CD14-positive monocyte (primary cell): ENCODE measurements around the gene KRT17. TPM values are rescaled to one million over a fixed set of nuclear protein-coding genes. Genes with fewer than 3 reads are reported as not detected.

ENCODE experiments used
- DNase-seq, 3 donors: peaks; one replicate each; pipeline ENCODE4 v3.0.0-alpha.2; 2011 to 2022
- H2AFZ ChIP-seq: 2 replicates; pipeline ENCODE4 v1.6.0; 2012; ENCODE audit warnings: mild to moderate bottlenecking, low read depth, low read length, inconsistent platforms; ENCODE audit not compliant: insufficient read depth, poor library complexity, severe bottlenecking
- H3K27ac ChIP-seq, 2 donors: 1 replicate in 1 of 2; 2 replicates in 1 of 2; pipeline ENCODE4 v1.5.1; 2012 to 2013; ENCODE audit warnings: low read length in 2 of 2, control low read depth in 1 of 2, inconsistent platforms in 1 of 2, low read depth in 1 of 2, mild to moderate bottlenecking in 1 of 2
- H3K27me3 ChIP-seq, 2 donors: one replicate each; pipeline versions ENCODE4 v1.6.0 to v1.6.1; 2011 to 2013; ENCODE audit warnings: low read length in 2 of 2; ENCODE audit not compliant: control insufficient read depth in 2 of 2, insufficient read depth in 2 of 2
- H3K36me3 ChIP-seq, 2 donors: replicated peaks in 1 of 2; 1 replicate in 1 of 2; 2 replicates in 1 of 2; pipeline versions ENCODE4 v1.5.1 to v1.6.1; 2012 to 2013; ENCODE audit warnings: low read length in 2 of 2, control low read depth in 1 of 2, inconsistent platforms in 1 of 2, mild to moderate bottlenecking in 1 of 2; ENCODE audit not compliant: insufficient read depth in 2 of 2, control insufficient read depth in 1 of 2
- H3K4me1 ChIP-seq, 2 donors: 1 replicate in 1 of 2; 2 replicates in 1 of 2; pipeline versions ENCODE4 v1.5.1 to v1.6.1; 2012 to 2013; ENCODE audit warnings: low read length in 2 of 2, control low read depth in 1 of 2, inconsistent platforms in 1 of 2, mild to moderate bottlenecking in 1 of 2, moderate library complexity in 1 of 2; ENCODE audit not compliant: insufficient read depth in 2 of 2, control insufficient read depth in 1 of 2
- H3K4me2 ChIP-seq: replicated peaks from 2 replicates; pipeline ENCODE3; 2012; ENCODE audit warnings: low read length, moderate library complexity, mild to moderate bottlenecking; ENCODE audit not compliant: poor library complexity, severe bottlenecking; ENCODE audit errors: extremely low read depth
- H3K4me3 ChIP-seq, 3 experiments: fragments of 200-600 bp in 1 of 3; sonication (generic) in 1 of 3; replicated peaks in 1 of 3; 1 replicate in 2 of 3; 2 replicates in 1 of 3; pipeline ENCODE4 v1.5.1; 2011 to 2013; ENCODE audit warnings: low read length in 3 of 3, mild to moderate bottlenecking in 3 of 3, control low read depth in 2 of 3, low read depth in 2 of 3, inconsistent platforms in 1 of 3, moderate library complexity in 1 of 3
- H3K79me2 ChIP-seq: 2 replicates; pipeline ENCODE4 v1.6.0; 2012; ENCODE audit warnings: mild to moderate bottlenecking, control low read depth, inconsistent platforms, low read length, moderate library complexity; ENCODE audit not compliant: insufficient read depth
- H3K9ac ChIP-seq: 2 replicates; pipeline ENCODE4 v1.6.0; 2017; ENCODE audit warnings: low read length, mild to moderate bottlenecking; ENCODE audit not compliant: insufficient read depth, poor library complexity, severe bottlenecking
- H3K9me3 ChIP-seq, 2 donors: replicated peaks in 1 of 2; 1 replicate in 1 of 2; 2 replicates in 1 of 2; pipeline versions ENCODE4 v1.5.1 to v1.6.1; 2012 to 2013; ENCODE audit warnings: low read length in 2 of 2, control low read depth in 1 of 2; ENCODE audit not compliant: control insufficient read depth in 1 of 2, insufficient read depth in 1 of 2
- H4K20me1 ChIP-seq: 2 replicates; pipeline ENCODE4 v1.6.0; 2012; ENCODE audit warnings: mild to moderate bottlenecking, low read length, control low read depth, moderate library complexity; ENCODE audit not compliant: insufficient read depth
- H3K27ac Mint-ChIP-seq, 7 donors: one replicate each; pipeline ENCODE4 v1.8.0; 2020; ENCODE audit warnings: mild to moderate bottlenecking in 7 of 7, mixed read lengths in 7 of 7, moderate library complexity in 6 of 7, inconsistent platforms in 2 of 7
- H3K27me3 Mint-ChIP-seq, 3 donors: one replicate each; pipeline ENCODE4 v1.8.0; 2021 to 2022; ENCODE audit warnings: low read depth in 3 of 3, mild to moderate bottlenecking in 3 of 3, mixed read lengths in 3 of 3, moderate library complexity in 3 of 3, inconsistent platforms in 1 of 3
- H3K36me3 Mint-ChIP-seq, 2 donors: one replicate each; pipeline ENCODE4 v1.8.0; 2020; ENCODE audit warnings: mixed read lengths in 2 of 2, inconsistent platforms in 1 of 2, mild to moderate bottlenecking in 1 of 2
- H3K4me1 Mint-ChIP-seq: one replicate; pipeline ENCODE4 v1.8.0; 2020; ENCODE audit warnings: mild to moderate bottlenecking, mixed read lengths
- H3K4me3 Mint-ChIP-seq, 2 donors: one replicate each; pipeline ENCODE4 v1.8.0; 2020; ENCODE audit warnings: mild to moderate bottlenecking in 2 of 2, mixed read lengths in 2 of 2, moderate library complexity in 1 of 2
- H3K9me3 Mint-ChIP-seq, 7 donors: one replicate each; pipeline ENCODE4 v1.8.0; 2020 to 2022; ENCODE audit warnings: mixed read lengths in 7 of 7, mild to moderate bottlenecking in 6 of 7, moderate library complexity in 6 of 7, inconsistent platforms in 2 of 7
- WGBS: methylation state at CpG from one replicate; pipeline ENCODE4 v1.1.5; 2013; ENCODE audit warnings: missing lambda C conversion rate; ENCODE audit not compliant: insufficient coverage; 5-methylcytosine and 5-hydroxymethylcytosine counted together
- intact Hi-C, 2 donors: fragments of 100-400 bp; cut with micrococcal nuclease; formaldehyde crosslinking; loops; one replicate each; pipeline versions ENCODE4 v1.15.0 to v1.15.1; 2023
- polyA plus RNA-seq, 3 donors: library from polyadenylated mRNA; depleted of rRNA in 1 of 3; unstranded in 2 of 3; stranded (reverse) in 1 of 3; fragments of 300-500 nt in 2 of 3; fragments of >200 nt in 1 of 3; fragmentation: Illumina TruSeq in 2 of 3; gene quantifications; 1 replicate in 2 of 3; 2 replicates in 1 of 3; pipeline ENCODE4 v1.2.3, GENCODE V29; 2012 to 2021
- TF ChIP-seq, protein P1 (sequence below): fragments of 200-600 bp; IDR thresholded peaks from one replicate; pipeline ENCODE4 v1.8.0; 2022; ENCODE audit warnings: antibody characterized with exemption, mild to moderate bottlenecking

KRT17 gene
- polyA plus RNA-seq, 3 donors, result 0.49 TPM; not detected in 2

DNA sequence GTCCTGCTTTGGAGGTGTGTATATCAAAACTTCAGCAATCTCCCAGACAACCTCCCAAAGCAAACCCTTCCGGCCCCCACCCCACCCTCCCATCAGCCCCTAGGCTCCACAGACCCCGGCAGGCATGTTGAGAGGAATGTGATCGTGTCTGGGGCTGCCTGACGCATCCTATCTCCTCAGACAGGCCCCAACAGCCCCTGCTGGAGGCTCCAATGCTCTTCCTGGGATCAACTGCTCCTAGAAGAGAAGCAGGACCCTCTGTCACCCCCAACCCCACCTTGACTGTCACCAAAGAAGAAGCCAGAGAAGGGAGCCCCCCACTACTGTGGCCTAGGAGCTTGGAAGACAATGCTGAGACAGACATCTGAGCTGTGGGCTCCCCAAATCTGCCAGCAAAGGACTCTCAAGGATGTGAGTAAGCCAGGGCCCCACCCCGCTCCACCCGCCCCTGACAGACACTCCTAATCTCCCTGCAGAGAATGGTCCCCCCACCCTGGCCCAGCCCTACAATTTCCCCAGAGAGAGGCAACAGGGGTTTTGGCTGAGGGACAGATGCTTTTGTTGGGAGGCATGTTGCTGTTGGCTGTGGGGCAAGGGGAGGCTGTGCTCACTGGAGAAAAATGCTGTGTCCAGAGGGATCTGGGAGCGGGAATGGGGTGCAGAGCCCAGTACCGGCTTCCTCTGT is 36.1 kb downstream of the KRT17 start:
- Histone ChIP-seq H3K27ac (no peak overlapping the region), H3K9me3 (no peaks in the 10 kb centered on the region), H2AFZ (no peak overlapping the region), H3K9ac (no peak overlapping the region), H3K4me3 (no peak overlapping the region), H3K4me1 (no peaks in the 10 kb centered on the region), H3K79me2 (no peaks in the 10 kb centered on the region), H4K20me1 (no peaks in the 10 kb centered on the region), H3K4me2 (no peak overlapping the region), H3K36me3 (no peaks in the 10 kb centered on the region), H3K27me3 (no peaks in the 10 kb centered on the region)
- intact Hi-C loops, result no loop called here
- TF ChIP-seq, protein P1, sequence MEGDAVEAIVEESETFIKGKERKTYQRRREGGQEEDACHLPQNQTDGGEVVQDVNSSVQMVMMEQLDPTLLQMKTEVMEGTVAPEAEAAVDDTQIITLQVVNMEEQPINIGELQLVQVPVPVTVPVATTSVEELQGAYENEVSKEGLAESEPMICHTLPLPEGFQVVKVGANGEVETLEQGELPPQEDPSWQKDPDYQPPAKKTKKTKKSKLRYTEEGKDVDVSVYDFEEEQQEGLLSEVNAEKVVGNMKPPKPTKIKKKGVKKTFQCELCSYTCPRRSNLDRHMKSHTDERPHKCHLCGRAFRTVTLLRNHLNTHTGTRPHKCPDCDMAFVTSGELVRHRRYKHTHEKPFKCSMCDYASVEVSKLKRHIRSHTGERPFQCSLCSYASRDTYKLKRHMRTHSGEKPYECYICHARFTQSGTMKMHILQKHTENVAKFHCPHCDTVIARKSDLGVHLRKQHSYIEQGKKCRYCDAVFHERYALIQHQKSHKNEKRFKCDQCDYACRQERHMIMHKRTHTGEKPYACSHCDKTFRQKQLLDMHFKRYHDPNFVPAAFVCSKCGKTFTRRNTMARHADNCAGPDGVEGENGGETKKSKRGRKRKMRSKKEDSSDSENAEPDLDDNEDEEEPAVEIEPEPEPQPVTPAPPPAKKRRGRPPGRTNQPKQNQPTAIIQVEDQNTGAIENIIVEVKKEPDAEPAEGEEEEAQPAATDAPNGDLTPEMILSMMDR, result no peak
- Mint-ChIP-seq H3K4me1 (no peaks in the 10 kb centered on the region), H3K27ac (no peak overlapping the region), H3K27me3 (peaks cover 3 to 12% (median 5%) of the 10 kb centered on the region in 3 donors), H3K9me3 (no peaks in the 10 kb centered on the region), H3K36me3 (no peaks in the 10 kb centered on the region), H3K4me3 (no peak overlapping the region)
- no peak for DNase-seq
- WGBS, result no CpG with 5 or more reads among the region's 8 CpGs

DNA sequence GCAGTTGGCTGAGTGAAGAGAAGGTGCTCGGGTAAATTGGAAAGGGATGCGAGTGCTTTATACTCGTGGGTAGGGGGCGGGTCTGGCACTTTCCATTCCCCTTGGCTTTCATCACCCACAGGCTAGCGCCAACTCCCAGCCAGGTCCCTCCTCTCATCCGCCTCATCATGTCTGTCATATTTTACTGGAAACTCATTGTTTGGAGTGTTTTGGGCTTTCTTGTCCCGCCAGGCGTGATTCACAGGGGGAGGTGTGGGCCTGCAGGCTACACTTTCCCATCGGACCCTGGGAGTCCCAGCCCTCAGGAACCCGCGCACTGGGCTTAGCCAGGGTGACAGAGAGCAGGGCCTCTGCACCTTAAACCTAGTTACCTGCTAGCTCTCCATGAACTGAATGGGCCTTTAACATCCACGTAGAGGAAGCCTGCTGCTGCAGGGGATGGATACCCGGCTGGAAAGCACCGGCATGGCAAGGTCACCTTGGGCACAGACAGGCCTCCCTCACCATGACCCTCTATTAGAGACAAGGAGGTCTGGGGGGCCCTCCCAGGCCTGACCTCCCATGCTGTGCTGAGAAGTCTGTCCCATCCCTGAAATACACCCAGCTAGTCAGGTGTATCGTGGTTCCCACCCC is 37.4 kb downstream of the KRT17 start, which contains the start of gene KRT14:
TSS of gene KRT14 (minus strand) at position 33 of the 633 bp plus-strand sequence. CDS start 61 bp downstream, outside the sequence.
- TF ChIP-seq, protein P1, result no peak
- WGBS, result 80% methylated on average over 8 of the region's 15 CpGs
- H3K79me2 ChIP-seq, result no peaks in the 10 kb centered on the region
- H3K9me3 Mint-ChIP-seq, result no peaks in the 10 kb centered on the region
- H4K20me1 ChIP-seq, result no peaks in the 10 kb centered on the region
- H3K36me3 ChIP-seq, result no peaks in the 10 kb centered on the region
- no peak within 1 kb of the TSS for H2AFZ ChIP-seq
- no peak within 1 kb of the TSS for H3K9ac ChIP-seq
- intact Hi-C loops, result no loop called here
- H3K4me1 Mint-ChIP-seq, result no peaks in the 10 kb centered on the region
- H3K9me3 ChIP-seq, result no peaks in the 10 kb centered on the region
- no peak for DNase-seq
- no peak within 1 kb of the TSS for H3K4me2 ChIP-seq
- H3K27me3 ChIP-seq, result no peaks in the 10 kb centered on the region
- H3K4me3 Mint-ChIP-seq, result no peak within 1 kb of the TSS
- H3K4me3 ChIP-seq, result no peak within 1 kb of the TSS
- H3K4me1 ChIP-seq, result no peaks in the 10 kb centered on the region
- H3K27me3 Mint-ChIP-seq, result peaks cover 3 to 15% (median 7%) of the 10 kb centered on the region in 3 donors
- H3K27ac Mint-ChIP-seq, result no peak within 1 kb of the TSS
- no peak within 1 kb of the TSS for H3K27ac ChIP-seq
- no peaks in the 10 kb centered on the region for H3K36me3 Mint-ChIP-seq
